Hypothalamus (tissue), 51 donors: ENCODE results near the gene AGK.

Experiments
- DNase-seq, 51 donors: peaks; one replicate each; lab custom pipeline; 2025; lab: John Stamatoyannopoulos, UW

The AGK gene

DNA sequence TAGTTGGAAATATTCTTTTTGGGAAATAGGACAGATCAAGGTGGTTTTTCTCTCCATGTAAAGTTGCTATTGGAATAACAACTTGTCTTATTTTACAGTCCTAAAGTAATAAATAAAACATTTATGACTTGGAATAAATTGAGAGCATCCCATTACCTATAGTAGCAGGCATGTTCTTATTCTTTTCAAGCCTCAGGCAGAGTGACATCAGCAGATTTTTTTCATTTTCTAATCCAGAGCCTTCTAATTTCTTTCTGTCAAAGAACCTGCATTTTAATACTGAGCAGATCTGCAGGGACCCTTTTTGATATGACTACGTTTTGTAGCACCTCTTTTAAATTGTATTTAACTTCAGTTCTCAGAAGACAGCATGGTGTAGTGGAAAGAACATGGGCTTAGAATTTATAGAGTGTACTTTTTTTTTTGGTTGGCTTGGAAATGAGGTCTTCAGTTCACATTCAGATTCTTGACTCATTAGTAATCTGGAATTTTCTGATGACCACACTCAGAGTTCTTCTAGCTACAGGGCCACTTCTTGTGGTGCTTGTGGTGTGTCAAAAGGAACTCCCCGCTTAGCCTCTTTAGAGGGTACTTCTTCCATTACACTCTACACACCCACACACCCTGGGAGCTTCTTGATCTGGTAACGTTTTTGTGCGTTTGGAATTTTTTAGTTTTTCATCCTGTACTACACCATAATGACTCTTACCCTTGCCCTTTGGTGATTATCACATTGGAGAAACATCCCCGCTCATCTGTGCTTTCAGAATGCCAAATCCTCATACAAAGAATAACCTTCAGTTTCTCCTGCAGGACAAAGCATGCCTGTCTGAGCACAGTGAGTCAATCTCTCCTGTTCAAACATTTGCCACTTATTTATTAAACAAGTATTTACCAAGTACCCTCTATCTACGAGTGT, 34.6 kb downstream of the AGK start:
- no peak for DNase-seq

- no peak for DNase-seq
Measured at GRCh38 chr7:141586878-141587277, 35.7 kb downstream of the AGK start.

GRCh38 chr7:141587304-141587703, 36.1 kb downstream of the AGK start:
- no peak for DNase-seq

DNA sequence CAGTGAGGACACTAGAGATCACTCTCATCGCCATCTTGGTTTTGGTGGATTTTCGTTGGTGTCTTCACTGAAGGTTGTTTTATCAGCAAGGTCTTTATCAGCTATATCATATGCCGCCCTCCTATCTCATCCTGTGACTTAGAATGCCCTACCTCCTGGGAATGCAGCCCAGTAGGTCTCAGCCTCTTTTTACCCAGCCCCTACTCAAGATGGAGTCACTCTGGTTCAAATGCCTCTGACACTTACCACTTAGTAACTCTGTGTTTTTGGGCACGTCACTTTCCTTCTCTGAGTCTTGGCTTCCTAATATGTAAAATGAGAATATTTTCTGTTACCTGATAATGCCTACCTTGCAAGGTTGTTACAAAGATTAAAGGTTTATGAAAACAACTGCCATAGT, 37.7 kb downstream of the AGK start:
- DNase-seq, result no peak

DNA sequence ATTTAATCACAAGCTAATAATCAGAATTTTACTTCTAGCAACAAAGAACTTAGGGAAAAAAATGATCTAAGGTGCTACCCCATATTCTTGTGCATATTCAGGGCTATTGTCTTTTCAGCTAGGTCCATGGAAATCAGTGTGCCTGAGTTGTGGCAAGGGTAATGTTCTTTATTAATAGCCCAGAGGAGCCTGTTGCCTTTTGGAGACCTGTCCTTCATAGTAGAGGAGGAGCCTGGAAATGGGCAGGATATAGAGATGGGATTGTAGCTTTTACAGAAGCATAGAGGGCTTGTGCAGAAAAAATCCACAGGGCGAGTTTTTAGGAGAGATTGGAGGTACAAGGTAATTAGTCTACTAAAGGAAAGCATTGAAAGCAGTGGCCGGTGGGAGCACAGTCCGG, 38.9 kb downstream of the AGK start:
- DNase-seq, result no peak

DNA sequence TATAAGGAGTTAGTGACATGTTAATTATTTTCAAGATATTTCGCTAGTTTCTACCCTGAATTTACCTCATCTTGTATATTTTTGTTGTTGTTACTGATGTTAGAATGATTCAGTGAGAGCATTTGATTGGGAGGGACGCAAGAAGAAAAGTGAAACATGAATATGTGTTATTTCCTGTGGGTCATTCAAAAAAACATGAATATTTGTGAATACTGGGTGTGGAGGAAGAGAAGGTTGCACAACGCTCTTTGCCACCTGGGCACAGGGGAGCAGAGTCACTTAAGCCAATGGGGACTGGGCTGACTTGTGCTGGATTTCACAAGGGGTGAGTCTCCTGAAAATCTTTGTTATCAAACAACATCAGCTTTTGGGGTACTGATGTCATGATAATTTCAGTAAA, 39.5 kb downstream of the AGK start:
- DNase-seq, result no peak

DNA sequence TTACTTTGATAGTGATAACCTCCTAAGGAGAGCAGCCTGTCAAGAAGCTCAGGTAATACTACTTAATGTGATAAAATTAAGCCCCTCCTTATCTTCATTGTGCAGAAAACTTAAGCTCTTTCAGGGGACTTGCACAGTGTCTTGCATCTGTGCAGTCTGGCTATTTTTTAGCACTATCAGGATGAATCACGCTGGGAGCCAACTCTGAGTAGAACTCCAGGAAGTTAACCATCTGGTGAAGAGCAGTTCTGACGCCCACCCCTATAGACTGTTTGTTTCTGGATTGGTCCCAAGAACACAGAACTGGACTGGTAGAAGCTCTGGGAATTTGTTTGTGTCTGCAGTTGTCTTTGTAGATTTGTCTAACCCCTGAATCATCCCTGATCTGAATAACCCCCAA, 41.9 kb downstream of the AGK start:
- DNase-seq, result peak in 2 of 51 donors; percentile 4 to 46

DNA sequence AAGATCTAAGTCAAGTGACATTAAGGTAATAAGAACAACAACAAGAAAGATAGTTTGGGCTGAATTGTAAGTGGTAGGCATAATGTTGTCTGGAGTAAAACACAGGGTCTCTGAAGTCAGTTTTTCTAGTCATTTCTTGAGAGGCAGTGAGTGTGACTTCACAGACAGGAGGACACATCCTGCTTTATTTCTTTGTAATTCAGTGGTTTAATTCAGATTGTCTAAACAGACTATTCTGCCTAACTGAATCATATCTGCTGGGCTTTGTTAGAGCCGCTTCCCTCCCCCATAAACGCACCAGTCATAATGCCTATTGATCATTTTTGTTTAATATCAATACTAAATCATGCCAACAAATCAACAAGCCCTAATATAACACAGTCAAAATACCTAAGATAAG, 46.8 kb downstream of the AGK start:
- DNase-seq, result no peak

GRCh38 chr7:141598408-141598807, 47.2 kb downstream of the AGK start:
- no peak for DNase-seq

DNA sequence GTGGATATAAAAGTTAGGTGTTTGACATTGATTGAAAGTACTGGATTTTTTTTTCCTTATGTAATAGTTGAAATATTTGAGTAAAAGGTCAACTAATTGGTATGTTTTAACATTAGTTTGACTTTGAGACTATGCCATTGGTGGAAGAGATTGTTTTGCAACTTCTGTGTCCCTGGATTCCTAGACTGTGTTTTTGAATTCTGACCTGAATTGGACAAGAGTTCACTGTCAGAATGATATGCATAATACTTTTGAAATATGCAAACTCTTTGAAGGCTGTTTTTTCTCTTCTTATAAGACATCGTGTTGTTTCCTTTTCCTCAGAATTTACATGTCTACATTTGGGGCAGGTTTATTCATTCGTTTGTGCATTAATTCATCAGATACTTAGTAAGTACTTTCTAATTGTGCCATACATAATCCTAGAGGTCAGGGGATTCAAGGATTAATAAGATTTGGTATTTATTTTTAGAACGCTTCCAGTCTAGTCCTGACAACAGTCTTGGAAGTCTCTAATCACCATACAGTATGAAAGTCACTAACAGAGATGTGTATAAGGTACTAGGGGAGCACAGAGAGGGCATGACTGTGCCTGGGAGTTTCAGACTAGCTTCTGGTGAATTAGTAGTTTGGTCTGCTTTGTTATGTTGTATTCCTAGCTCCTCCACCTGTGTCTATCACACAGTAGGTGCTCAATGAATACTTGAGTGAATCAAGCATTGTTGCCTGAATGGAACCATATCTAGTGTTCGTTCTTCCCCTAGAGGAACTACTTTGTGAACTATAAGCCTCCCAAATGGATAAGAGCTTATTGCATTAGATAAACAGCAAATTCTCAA, 49.2 kb downstream of the AGK start:
- no peak for DNase-seq

GRCh38 chr7:141609576-141609975, 58.4 kb downstream of the AGK start:
- DNase-seq, result no peak

DNA sequence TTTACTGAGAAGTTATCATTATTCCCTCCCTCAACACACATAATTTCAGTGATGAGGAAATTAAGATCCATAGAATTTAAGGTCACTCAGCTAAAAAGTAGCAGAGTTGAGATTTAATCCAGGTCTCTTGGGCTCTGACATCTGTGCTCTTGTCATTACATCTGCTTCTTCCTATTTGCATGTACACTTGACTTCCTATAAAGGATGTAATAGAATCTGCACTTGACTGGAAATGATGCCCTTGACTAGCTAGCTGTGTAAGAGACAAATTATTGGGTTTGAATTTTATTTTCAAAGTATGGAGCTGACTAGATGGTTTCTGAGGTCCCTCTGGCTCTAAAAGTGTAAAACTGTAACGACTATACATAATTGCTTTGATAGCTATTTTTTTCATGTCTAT, 59.5 kb downstream of the AGK start:
- DNase-seq, result no peak

GRCh38 chr7:141612861-141613260, 61.7 kb downstream of the AGK start:
- DNase-seq, result no peak

DNA sequence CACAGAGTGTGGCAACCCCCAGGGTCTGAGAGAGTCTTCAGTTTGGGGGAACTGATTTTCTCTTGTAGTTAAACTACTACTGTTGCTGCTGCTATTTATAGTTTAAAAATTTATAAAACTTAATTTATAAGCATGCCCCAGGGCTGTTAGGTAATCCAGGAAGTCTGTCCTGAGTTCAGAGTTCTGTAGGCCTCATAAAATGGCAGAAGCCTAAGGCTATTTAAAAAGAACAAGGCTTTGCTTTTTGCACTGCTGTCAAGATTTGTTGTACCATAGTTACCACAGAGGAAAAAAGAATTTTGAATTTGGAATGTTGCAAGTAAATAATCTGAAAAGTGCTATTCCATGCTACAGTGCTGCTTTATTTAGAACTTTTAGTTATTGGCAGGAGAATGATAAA, 66.1 kb downstream of the AGK start:
- DNase-seq, result no peak

- no peak for DNase-seq
Measured at GRCh38 chr7:141619745-141620144, 68.5 kb downstream of the AGK start.

GRCh38 chr7:141624763-141625162, 73.6 kb downstream of the AGK start:
- no peak for DNase-seq

DNA sequence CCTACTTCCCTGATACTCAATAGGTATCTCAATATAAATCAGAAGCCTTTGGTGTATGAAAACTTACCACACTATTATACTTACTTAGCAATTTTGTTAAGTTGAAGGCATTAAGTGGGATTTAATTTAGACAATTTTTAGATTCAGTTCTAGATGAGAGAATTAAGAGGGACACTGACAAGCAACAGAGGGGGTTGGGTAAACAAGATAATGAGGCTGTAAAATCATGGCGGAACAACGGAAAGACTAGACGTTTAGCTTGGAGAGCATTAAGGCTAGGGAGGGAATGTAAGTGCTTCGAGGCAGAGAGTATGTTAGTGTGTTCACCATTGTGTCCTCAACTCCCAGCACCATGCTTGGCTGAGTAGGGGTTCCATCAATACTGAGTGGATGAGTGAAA, 79.4 kb downstream of the AGK start:
- no peak for DNase-seq

GRCh38 chr7:141631525-141631924, 80.3 kb downstream of the AGK start:
- DNase-seq, result no peak

GRCh38 chr7:141634065-141634464, 82.9 kb downstream of the AGK start:
- DNase-seq, result no peak

DNA sequence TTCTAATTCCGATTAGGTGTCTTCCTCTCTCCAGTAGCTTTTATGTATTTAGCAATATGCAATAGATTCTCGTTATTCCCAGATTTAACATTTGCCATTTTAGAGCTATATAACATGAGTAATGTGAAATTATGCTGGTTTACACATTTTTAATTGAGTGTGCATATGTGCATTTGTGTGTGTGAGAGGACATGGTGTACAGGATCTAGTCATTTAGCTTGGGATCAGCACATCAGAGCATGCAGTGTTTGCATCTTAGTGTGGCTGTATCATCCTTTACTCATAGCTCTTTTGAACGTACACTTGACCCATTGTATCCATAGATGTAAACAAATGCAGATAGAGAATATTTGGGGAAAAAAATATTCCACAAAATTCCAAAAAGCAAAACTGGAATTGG, 84.8 kb downstream of the AGK start:
- no peak for DNase-seq

GRCh38 chr7:141640239-141640840, 89.1 kb downstream of the AGK start:
- DNase-seq, result no peak
